Suppressor macrophage (primary cell): ENCODE measurements around the gene ADIRF.
"Not testable (repeated sequence)": the region's sequence is repeated elsewhere in the genome, so short reads cannot be mapped to it uniquely, and the experiment has no call there.

Experiments
- DNase-seq, 4 experiments: peaks; one replicate each; pipeline ENCODE4 v3.0.0-alpha.2; 2020 to 2022

Gene ADIRF

DNA sequence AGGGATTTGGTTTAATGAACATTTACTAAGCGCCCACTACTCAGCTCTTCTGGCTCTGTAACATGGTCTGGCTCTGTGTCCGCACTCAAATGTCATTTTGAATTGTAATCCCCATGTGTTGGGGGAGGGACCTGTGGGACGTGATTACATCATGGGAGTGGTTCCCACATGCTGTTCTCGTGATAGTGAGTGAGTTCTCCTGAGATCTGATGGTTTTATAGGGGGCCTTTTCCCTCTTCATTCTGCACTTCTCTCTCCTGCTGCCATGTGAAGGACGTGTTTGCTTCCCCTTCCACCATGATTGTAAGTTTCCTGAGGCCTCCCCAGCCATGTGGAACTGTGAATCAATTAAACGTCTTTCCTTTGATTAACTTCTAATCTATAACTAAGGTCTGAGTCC is 12.7 kb downstream of the ADIRF start:
- DNase-seq = peak in 2 of 4 experiments; percentile 45 to 51

DNA sequence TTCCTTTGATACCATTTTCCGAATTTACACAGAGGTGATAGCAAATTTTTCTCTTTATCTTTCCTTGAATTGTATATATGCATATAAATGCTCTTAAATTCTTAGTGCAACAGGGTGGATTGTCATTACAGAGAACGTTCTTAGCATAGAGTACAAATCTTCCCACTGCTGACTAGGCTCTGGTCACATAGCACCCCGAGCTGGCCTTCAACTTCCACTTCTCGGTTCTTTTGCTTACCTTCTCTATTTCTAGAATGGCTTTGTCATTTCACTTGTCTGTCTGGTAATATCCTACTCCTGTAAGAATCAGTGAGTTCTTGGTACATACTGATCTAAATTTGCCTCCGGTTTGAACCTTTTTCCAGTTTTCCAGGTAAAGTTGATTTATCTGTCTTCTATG is 13.4 kb downstream of the ADIRF start:
- peak; percentile 47 to 77 (median 69) for DNase-seq

DNA sequence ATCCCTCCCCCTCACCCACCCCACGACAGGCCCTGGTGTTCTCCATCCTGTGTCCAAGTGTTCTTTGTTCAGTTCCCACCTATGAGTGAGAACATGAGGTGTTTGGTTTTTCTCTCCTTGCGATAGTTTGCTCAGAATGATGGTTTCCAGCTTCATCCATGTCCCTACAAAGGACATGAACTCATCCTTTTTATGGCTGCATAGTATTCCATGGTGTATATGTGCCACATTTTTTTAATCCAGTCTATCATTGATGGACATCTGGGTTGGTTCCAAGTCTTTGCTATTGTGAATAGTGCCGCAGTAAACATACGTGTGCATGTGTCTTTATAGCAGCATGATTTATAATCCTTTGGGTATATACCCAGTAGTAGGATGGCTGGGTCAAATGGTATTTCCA is 16.2 kb downstream of the ADIRF start:
- DNase-seq = not testable (repeated sequence)

DNA sequence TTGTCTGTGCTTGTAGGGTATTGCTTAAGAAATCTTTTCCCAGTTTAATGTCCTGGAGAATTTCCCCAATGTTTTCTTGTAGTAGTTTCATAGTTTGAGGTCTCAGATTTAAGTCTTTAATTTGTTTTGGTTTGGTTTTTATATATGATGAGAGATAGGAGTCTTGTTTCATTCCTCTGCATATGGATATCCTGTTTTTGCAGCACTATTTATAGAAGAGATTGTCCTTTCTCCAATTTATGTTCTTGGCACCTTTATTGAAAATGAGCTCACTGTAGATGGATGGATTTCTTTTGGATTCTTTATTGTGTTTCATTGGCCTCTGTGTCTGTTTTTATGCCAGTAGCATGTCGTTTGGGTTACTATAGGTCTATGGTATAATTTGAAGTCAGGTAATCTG is 20.2 kb downstream of the ADIRF start:
- no peak for DNase-seq

DNA sequence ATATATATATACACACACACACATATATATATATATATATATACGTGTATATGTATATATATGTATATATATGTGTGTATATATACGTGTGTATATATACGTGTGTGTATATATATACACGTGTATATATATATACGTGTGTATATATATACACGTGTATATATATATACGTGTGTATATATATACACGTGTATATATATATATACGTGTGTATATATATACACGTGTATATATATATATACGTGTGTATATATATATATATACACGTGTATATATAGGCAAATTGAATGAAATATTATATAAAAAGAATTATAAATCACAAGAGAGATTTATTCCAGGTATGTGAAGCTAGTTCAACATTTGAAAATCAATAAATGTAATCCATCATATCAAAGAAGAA is 23.1 kb downstream of the ADIRF start:
- DNase-seq = not testable (repeated sequence)

DNA sequence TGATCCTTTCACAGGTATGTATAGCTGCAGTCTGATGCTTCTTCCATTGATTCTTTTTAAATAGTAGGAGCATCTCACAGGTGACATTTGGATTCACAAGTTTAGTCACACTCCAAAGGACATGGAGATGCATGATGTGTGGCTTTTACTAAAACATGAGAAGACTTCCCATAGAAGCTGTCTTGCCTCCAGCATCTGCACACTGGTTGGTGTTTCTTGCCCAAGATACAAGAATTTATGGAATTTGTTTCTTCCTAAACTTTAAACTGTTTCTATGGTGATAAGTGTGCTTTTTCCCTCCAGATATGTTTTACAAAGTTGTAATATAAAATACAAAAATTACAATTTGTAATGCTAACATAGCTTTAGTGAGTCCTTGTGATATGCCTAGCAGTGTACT is 24.2 kb downstream of the ADIRF start:
- no peak for DNase-seq

DNA sequence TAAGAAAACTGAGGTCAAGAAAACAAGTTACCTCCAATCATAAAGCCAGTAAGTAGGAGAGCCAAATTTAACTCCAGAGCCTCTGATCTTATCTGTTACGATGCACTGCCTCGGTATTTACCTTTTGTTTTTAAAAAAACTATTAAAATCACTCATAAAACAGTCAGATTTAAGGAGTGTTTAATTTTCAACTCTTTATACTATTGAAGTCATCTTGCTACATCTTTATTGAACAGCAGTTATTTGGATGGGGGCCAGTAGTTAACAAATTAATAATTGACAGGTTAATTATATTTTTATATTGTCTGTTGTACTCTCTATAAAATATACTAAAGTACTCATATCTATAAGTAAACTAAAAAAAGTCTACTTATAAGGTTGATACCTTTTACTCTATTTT is 24.6 kb downstream of the ADIRF start:
- no peak for DNase-seq

DNA sequence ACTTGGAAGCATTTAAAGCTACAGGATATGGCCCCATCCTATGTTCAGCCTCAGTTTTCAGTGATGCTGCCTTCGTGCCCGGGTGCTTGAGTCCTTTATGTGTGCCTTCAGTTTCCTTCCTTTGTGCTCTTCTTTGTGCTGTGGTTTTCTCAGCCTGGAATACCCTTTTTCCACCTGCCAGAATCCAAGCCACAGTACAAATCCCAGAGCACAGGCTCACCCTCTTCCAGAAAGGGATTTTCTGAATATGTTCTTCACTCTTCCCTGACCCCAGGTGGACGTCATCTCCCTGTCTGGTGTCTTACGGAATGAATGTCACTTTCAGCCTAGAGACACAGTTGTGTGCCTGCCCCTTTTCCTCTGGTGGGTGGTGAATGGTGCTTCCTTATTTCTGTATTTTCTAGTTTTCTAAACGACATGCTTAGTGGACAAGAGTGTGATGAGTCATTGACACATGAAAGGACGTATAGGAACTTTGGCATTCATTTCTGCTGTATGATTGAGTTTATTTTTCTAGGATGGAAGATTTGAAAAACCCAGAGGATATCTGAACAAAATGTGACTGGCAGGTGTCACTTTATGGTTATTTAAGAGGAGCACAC is 31.6 kb downstream of the ADIRF start:
- peak; percentile 76 to 93 (median 82) for DNase-seq

DNA sequence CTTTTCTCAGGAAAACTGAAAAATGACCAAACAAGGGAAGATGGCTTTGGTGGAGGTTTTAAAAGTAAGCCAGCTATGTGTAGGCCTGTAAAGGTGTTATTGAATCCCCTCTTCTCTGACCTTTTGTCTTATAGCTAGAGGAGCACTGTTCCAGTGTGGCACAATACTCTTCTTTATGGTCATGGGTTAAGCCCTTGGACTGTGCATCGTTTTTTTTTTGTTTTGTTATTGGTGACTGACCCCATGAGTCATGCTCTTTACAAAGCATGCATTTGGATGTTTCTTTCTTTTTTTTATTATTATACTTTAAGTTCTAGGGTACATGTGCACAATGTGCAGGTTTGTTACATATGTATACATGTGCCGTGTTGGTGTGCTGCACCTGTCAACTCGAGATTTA is 32.2 kb downstream of the ADIRF start:
- peak; percentile 45 to 90 (median 74) for DNase-seq

DNA sequence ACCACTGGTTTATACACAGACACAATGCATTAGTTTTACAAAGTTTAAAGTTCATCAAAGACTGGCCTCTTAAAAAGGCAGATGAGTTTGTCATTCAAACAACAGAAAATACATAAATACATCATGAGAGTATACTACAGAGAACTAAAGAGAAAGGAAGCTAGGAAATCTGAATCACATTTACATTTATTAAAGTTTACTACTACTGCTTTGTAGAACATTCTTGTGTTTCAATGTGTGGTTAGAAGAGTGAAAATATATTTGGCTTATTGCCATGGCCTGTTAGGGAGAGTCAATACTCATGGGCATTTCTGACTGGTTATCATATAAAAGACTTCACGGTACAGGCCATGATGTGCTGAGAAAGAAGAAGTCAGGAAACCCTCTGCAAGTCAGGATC is 38.8 kb downstream of the ADIRF start:
- not testable (repeated sequence) for DNase-seq

DNA sequence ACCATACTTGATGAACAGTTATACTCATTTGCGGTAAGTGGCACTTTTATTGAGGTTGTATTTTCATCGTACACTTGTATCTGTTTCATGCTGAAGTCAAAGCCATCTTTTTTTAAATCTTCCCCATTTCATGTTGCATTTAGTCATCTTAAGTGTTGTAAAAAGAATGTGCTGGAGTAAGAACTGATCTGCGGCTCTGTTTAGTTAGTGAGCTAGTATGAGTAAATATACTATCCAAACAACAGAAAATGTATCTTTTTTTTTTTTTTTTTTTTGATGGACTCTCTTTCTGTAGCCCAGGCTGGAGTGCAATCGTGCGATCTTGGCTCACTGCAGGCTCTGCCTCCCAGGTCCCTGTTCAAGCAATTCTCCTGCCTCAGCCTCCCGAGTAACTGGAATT is 39.4 kb downstream of the ADIRF start:
- DNase-seq = not testable (repeated sequence)

DNA sequence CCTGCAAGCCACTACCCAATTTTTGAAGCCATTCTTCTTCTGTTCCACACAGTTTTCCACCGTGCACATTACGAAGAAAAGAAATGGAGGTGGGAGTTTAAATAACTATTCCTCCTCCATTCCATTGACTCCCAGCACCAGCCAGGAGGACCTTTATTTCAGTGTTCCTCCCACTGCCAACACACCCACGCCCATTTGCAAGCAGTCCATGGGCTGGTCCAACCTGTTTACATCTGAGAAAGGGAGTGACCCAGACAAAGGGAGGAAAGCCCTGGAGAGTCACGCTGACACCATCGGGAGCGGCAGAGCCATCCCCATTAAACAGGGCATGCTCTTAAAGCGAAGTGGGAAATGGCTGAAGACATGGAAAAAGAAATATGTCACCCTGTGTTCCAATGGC is 40.0 kb downstream of the ADIRF start:
- DNase-seq = not testable (repeated sequence)

DNA sequence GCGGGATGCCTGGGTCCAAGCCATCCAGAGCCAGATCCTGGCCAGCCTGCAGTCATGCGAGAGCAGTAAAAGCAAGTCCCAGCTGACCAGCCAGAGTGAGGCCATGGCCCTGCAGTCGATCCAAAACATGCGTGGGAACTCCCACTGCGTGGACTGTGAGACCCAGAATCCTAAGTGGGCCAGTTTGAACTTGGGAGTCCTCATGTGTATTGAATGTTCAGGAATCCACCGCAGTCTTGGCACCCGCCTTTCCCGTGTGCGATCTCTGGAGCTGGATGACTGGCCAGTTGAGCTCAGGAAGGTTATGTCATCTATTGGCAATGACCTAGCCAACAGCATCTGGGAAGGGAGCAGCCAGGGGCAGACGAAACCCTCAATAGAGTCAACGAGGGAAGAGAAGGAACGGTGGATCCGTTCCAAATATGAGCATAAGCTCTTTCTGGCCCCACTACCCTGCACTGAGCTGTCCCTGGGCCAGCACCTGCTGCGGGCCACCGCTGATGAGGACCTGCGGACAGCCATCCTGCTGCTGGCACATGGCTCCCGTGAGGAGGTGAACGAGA is 40.9 kb downstream of the ADIRF start:
- DNase-seq = not testable (repeated sequence)

DNA sequence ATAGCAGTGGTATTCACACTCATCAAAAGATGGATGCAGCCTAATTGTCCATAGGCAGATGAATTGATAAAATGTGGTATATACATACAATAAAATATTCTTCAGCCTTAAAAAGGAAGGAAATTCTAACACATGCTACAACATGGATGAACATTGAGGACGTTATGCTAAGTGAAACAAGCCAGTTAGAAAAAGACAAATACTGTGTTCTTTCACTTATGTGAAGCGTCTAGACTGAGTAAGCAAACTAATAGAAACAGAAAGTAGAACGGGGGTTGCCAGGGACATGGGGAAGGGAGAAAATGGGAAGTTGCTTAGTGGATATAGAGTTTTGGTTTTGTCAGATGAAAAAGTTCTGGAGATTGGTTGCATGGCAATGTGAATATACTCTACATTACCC is 45.2 kb downstream of the ADIRF start:
- peak in 2 of 4 experiments; percentile 39 to 49 for DNase-seq

DNA sequence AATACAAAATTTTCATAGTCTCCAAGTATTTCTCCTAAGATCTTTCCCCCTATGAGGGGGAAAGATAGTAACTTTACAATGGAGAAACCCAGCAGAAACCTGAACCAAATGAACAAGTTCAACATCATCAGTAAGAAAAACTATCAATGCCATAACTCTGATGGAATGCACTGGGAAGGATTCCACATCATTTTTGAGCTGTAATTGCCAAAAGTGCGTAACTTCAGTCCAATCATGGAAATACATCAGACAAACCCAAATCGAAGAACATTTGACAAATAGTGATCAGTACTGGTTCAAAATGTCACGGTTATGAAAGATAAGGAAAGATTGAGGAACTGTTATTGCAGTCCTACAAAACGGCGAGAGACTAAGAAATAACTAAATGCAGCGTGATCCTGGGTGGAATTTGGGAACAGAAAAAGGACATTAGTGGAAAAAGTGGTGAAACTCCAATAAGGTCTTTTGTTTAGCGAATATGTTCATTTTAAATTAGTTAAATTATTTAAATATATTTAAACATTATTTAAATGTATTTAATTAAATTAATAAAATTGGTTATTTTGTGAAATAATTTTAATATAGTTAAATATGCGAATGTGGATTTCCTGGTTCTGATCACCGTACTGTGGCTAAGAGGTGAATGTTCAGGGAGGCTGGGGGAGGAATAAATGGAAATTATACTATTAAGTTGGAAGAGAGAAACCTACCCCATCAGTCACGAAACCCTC is 46.9 kb downstream of the ADIRF start:
- DNase-seq = not testable (repeated sequence)

DNA sequence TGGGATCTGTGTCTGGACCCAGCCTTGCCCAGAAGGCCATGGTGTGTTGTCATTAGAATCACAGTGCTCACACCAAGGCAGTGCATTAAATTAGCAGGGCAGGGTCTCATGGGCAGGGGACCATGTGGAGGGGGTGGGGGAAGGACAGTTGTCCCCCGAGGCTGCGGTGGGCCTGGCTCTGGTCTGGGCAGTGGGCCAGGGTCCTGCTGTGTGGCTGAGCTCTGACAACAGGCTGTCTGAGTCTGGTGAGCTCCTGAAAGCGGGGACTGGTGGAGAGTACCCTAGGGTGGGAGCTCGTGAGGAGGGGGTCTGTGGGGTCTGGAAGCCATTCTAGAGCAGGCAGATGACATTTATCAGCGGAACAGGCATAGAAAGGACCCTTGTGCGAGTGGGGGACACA is 49.8 kb downstream of the ADIRF start:
- not testable (repeated sequence) for DNase-seq

DNA sequence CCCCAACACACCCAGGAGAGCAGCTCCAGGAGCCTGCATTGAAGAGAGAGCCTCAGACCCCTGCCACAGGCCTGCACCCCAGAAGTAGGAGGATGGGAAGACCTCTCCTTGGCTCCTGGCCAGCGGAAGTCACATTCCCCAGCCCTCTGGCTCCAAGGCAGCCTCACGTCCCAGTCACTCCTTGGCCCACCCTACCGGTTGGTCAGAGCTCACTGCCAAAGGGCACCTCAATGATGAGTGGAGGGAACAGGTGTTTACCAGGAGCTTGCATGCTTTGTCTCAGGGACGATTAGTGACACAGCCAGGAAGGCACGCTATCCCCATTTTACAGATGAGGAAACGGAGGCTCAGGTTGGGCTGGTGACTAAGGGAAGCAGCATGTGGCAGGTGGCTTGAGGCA is 50.8 kb downstream of the ADIRF start:
- not testable (repeated sequence) for DNase-seq

DNA sequence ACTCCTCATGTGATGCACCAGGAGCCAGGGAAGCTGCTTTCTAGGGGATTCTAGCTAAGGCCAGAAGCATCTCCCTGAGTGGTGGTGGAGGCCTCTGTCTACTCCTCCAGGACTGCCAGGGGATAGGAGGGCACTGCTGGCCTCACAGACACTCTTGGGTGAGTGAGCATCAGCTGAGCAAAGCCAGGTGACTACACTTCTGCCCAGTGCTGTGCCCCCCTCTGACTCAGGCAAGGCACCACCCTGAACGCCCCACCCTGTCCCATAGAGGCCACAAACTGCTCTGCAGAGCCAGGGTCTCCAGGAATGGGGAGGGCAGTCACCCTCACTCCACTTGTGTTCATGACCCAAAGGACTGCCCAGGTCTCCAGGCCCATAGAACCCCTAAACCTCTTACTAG is 51.2 kb downstream of the ADIRF start:
- DNase-seq = not testable (repeated sequence)

DNA sequence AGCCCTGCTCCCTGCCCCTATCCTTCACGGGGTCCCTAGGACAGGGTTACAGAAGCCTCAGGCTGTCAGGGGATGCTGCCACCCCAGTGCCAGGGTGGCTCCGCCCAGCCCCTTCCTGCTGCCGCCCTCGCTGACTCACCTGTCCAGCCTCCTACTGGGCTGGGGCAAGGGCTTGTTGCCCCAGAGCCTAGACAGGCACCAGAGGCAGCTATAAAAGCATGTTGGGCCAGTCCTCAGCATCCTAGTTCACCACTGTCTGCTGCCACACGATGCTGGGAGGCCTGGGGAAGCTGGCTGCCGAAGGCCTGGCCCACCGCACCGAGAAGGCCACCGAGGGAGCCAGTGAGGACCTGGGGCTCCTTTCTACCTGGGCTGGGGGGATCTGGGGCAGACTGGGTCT is 51.8 kb downstream of the ADIRF start, which contains the start of gene FAM25A:
Gene FAM25A, plus strand, starts transcription at position 239 of the 400 bp plus-strand sequence. Its CDS starts 31 bp downstream, at position 270.
- not testable (repeated sequence) for DNase-seq
